Lower leg skin (tissue), 3 donors: Measurements from ENCODE around the gene ETV4.

Experiments used
- CTCF ChIP-seq, 3 donors: fragments of 450-650 bp; IDR thresholded peaks; one replicate each; pipeline ENCODE4 v1.5.1; 2016; ENCODE audit warnings: antibody characterized with exemption in 3 of 3, mild to moderate bottlenecking in 3 of 3, moderate library complexity in 2 of 3
- POLR2A ChIP-seq, 2 donors: fragments of 450-650 bp; IDR thresholded peaks; one replicate each; pipeline ENCODE4 v1.6.1; 2016 to 2017; ENCODE audit warnings: antibody characterized with exemption in 2 of 2, mild to moderate bottlenecking in 1 of 2, moderate library complexity in 1 of 2

- TF ChIP-seq CTCF (IDR thresholded peaks at IDR 0.05) = no peak
- no peak for TF ChIP-seq POLR2A (IDR thresholded peaks at IDR 0.05)
Observed at GRCh38 chr17:43531082-43531378, 15.1 kb downstream of the ETV4 start.
